Endodermal cell (in vitro differentiated cells): ENCODE results near the gene ADRA2B. TPM values are rescaled to one million over a fixed set of nuclear protein-coding genes. Genes with fewer than 3 reads are reported as not detected.
"Not testable (repeated sequence)": the region's sequence is repeated elsewhere in the genome, so short reads cannot be mapped to it uniquely, and the experiment has no call there.

Experiments
- DNase-seq: peaks from one replicate; pipeline ENCODE4 v3.0.0-alpha.2; 2017
- H3K27ac ChIP-seq: 2 replicates; pipeline ENCODE4 v1.5.1; 2013; ENCODE audit warnings: mild to moderate bottlenecking, low read depth, low read length, moderate library complexity
- H3K27me3 ChIP-seq: 2 replicates; pipeline ENCODE4 v1.6.1; 2013; ENCODE audit warnings: mild to moderate bottlenecking, low read length, moderate library complexity; ENCODE audit not compliant: insufficient read depth, control insufficient read depth, poor library complexity, severe bottlenecking
- H3K36me3 ChIP-seq: 2 replicates; pipeline ENCODE4 v1.7.0; 2013; ENCODE audit warnings: mild to moderate bottlenecking, low read length, moderate library complexity; ENCODE audit not compliant: control insufficient read depth, insufficient read depth
- H3K4me1 ChIP-seq: one replicate; pipeline ENCODE4 v1.7.0; 2013; ENCODE audit warnings: low read length; ENCODE audit not compliant: control insufficient read depth, insufficient read depth
- H3K4me3 ChIP-seq: 2 replicates; pipeline ENCODE4 v1.5.1; 2013; ENCODE audit warnings: mild to moderate bottlenecking, low read length, moderate library complexity
- H3K9ac ChIP-seq: 2 replicates; pipeline ENCODE4 v1.6.1; 2013; ENCODE audit warnings: mild to moderate bottlenecking, low read length, moderate library complexity; ENCODE audit not compliant: poor library complexity, severe bottlenecking; ENCODE audit errors: extremely low read depth
- H3K9me3 ChIP-seq: 2 replicates; pipeline ENCODE4 v1.6.1; 2013; ENCODE audit warnings: mild to moderate bottlenecking, low read length, moderate library complexity; ENCODE audit not compliant: control insufficient read depth
- H3K27ac Mint-ChIP-seq: 2 replicates; pipeline ENCODE4 v1.8.0; 2020; ENCODE audit warnings: mixed read lengths
- H3K27me3 Mint-ChIP-seq: 2 replicates; pipeline ENCODE4 v1.8.0; 2021; ENCODE audit warnings: mild to moderate bottlenecking, mixed read lengths; ENCODE audit not compliant: insufficient read depth
- H3K36me3 Mint-ChIP-seq: 2 replicates; pipeline ENCODE4 v1.8.0; 2020; ENCODE audit warnings: low read depth, mixed read lengths
- H3K4me1 Mint-ChIP-seq: 2 replicates; pipeline ENCODE4 v1.8.0; 2020; ENCODE audit warnings: mixed read lengths
- H3K4me3 Mint-ChIP-seq: 2 replicates; pipeline ENCODE4 v1.8.0; 2020; ENCODE audit warnings: mild to moderate bottlenecking, moderate library complexity, mixed read lengths
- H3K9me3 Mint-ChIP-seq: 2 replicates; pipeline ENCODE4 v1.8.0; 2020; ENCODE audit warnings: mild to moderate bottlenecking, mixed read lengths
- CTCF ChIP-seq: fragments of 200-600 bp; sonication (generic); conservative IDR thresholded peaks from 2 replicates; pipeline ENCODE4 v1.5.0; 2021; ENCODE audit warnings: antibody characterized with exemption, mild to moderate bottlenecking
- WGBS, 2 experiments: methylation state at CpG; one replicate each; pipeline versions ENCODE4 v1.1.5 to v1.1.7; 2013; ENCODE audit warnings: missing lambda C conversion rate in 2 of 2, mixed read lengths in 1 of 2; ENCODE audit not compliant: insufficient coverage in 1 of 2, insufficient read length in 1 of 2; 5-methylcytosine and 5-hydroxymethylcytosine counted together
- total RNA-seq, 2 donors: library from RNA; stranded (reverse); fragmentation: NEBNext Ultra II Directional in 1 of 2; extraction: Animal tissue kit (Norgen Biotek cat#: 25700) in 1 of 2; gene quantifications; 2 replicates in 1 of 2; 3 replicates in 1 of 2; pipeline ENCODE4 v1.2.1, GENCODE V29; 2021

The ADRA2B gene
- total RNA-seq, 2 donors from 2014 or later, result 2.4 to 3.8 TPM

- Mint-ChIP-seq H3K27ac (no peak overlapping the region), H3K36me3 (no peaks in the 10 kb centered on the region), H3K4me3 (no peak overlapping the region), H3K27me3 (peaks cover 6% of the 10 kb centered on the region), H3K9me3 (peaks cover under 1% of the 10 kb centered on the region), H3K4me1 (no peaks in the 10 kb centered on the region)
- Histone ChIP-seq H3K4me1 (no peaks in the 10 kb centered on the region), H3K4me3 (no peak overlapping the region), H3K9me3 (no peaks in the 10 kb centered on the region), H3K27ac (no peak overlapping the region), H3K36me3 (no peaks in the 10 kb centered on the region), H3K27me3 (no peaks in the 10 kb centered on the region), H3K9ac (no peak overlapping the region)
- no peak for DNase-seq
- WGBS, 2 experiments, result 93 to 100% methylated on average over 6 to 12 of the region's 12 CpGs
- TF ChIP-seq CTCF, result no peak
These were observed 30.6 kb downstream of the ADRA2B start for GRCh38 chr2:96085541-96086355.

GRCh38 chr2:96084858-96085518, 31.4 kb downstream of the ADRA2B start:
- not testable (repeated sequence) for H3K9ac ChIP-seq, H3K4me1 Mint-ChIP-seq, H3K27me3 ChIP-seq, H3K36me3 Mint-ChIP-seq, H3K9me3 ChIP-seq, H3K27me3 Mint-ChIP-seq, H3K4me3 Mint-ChIP-seq, H3K36me3 ChIP-seq, DNase-seq, H3K4me3 ChIP-seq, H3K4me1 ChIP-seq, H3K9me3 Mint-ChIP-seq, H3K27ac ChIP-seq, H3K27ac Mint-ChIP-seq
- 87 to 100% methylated on average over 4 to 5 of the region's 7 CpGs for WGBS, 2 experiments

- Mint-ChIP-seq H3K27ac (no peak overlapping the region), H3K36me3 (no peaks in the 10 kb centered on the region), H3K4me1 (no peaks in the 10 kb centered on the region), H3K9me3 (peaks cover 4% of the 10 kb centered on the region), H3K4me3 (no peak overlapping the region), H3K27me3 (peaks cover 14% of the 10 kb centered on the region)
- no peak for TF ChIP-seq CTCF
- H3K27me3 ChIP-seq, result no peaks in the 10 kb centered on the region
- no peaks in the 10 kb centered on the region for H3K4me1 ChIP-seq
- 90% methylated on average over 13 to 22 of the region's 22 CpGs for WGBS, 2 experiments
- H3K27ac ChIP-seq, result no peak overlapping the region
- no peaks in the 10 kb centered on the region for H3K36me3 ChIP-seq
- H3K9ac ChIP-seq, result no peak overlapping the region
- DNase-seq, result no peak
- no peak overlapping the region for H3K4me3 ChIP-seq
- H3K9me3 ChIP-seq, result no peaks in the 10 kb centered on the region
These were observed 32.1 kb downstream of the ADRA2B start for GRCh38 chr2:96083989-96084857.
